ENCODE data around the gene GRM4. TPM values are rescaled to one million over a fixed set of nuclear protein-coding genes. Genes with fewer than 3 reads are reported as not detected.

GRM4 gene
- total RNA-seq, 1 experiment from 2014 or later, result 0.41 TPM

DNA sequence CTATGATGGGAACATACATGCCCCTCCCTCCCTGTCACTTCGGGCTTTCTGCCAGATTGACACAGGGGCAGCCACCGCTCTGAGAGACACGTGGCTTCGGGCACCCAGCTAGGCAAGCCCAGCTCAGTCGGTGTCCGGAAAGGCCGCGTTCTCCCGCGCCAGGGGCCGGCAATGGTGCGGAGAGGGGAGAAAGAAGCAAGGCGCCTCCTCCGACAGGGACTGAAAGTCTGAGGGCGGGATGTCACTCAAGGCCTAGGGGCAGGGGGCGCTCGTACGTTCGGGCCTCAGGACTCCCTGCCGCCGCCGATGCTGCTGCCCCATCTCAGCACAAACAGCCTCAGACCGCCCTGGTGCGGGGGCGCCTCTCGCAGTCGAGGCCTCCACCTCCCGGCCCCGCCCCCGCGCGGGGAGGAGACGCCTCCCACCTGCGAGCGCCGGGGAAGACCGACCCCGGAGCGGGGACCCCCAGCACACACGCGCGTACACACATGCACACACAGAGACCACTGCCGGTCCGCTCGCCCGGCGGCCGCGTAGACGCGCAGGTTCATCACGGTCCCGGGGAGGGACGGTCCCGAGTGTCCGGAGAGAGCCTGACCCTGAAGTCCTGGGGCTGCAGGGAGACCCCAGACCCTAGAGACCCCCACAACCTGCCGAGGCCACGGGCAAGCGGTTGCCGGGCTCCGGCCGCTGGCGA lies 1.9 kb downstream of the GRM4 start:
- H3K4me3 ChIP-seq (ENCODE audit: low read depth, low read length, poor library complexity, severe bottlenecking), result peak overlapping the region; percentile 46
- H3K27me3 ChIP-seq (replicated peaks; ENCODE audit: insufficient read depth, low read depth, low read length, poor library complexity), result peaks cover 31% of the 10 kb centered on the region
- intact Hi-C loops (cut with micrococcal nuclease; ENCODE audit: unreplicated experiment), result no loop called here
- H3K27ac ChIP-seq (ENCODE audit: low read depth, low read length, poor library complexity, severe bottlenecking), result no peak overlapping the region
- H3K36me3 ChIP-seq (ENCODE audit: insufficient read depth, low read length, poor library complexity, severe bottlenecking), result no peaks in the 10 kb centered on the region
- TF ChIP-seq, protein P1, sequence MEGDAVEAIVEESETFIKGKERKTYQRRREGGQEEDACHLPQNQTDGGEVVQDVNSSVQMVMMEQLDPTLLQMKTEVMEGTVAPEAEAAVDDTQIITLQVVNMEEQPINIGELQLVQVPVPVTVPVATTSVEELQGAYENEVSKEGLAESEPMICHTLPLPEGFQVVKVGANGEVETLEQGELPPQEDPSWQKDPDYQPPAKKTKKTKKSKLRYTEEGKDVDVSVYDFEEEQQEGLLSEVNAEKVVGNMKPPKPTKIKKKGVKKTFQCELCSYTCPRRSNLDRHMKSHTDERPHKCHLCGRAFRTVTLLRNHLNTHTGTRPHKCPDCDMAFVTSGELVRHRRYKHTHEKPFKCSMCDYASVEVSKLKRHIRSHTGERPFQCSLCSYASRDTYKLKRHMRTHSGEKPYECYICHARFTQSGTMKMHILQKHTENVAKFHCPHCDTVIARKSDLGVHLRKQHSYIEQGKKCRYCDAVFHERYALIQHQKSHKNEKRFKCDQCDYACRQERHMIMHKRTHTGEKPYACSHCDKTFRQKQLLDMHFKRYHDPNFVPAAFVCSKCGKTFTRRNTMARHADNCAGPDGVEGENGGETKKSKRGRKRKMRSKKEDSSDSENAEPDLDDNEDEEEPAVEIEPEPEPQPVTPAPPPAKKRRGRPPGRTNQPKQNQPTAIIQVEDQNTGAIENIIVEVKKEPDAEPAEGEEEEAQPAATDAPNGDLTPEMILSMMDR (conservative IDR thresholded peaks at IDR 0.05; ENCODE audit: low read depth, low read length), result peak; percentile 49; the same call in 1 of the 2 replicates
- peak; percentile 28 for TF ChIP-seq EZH2 (IDR thresholded peaks at IDR 0.05; ENCODE audit: borderline replicate concordance, low read depth, low read length, poor library complexity, severe bottlenecking)
- CTCF ChIA-PET, result no interaction called here
- H3K4me1 ChIP-seq (ENCODE audit: insufficient read depth, low read length, poor library complexity, severe bottlenecking), result peaks cover 16% of the 10 kb centered on the region
- POLR2A ChIA-PET (ENCODE audit: low non-redundant PET), result no interaction called here
- H3K9me3 ChIP-seq (ENCODE audit: low read depth, low read length, poor library complexity, severe bottlenecking), result no peaks in the 10 kb centered on the region
- DNase-seq (ENCODE audit: low spot score), result peak; percentile 63
- no TSS peak for BruUV-seq (replicated peaks)

GRCh38 chr6:34143196-34143883 lies 2.5 kb downstream of the GRM4 start:
- Histone ChIP-seq H3K4me1 (ENCODE audit: insufficient read depth, low read length, poor library complexity, severe bottlenecking) (peaks cover 16% of the 10 kb centered on the region), H3K27me3 (replicated peaks; ENCODE audit: insufficient read depth, low read depth, low read length, poor library complexity) (peaks cover 31% of the 10 kb centered on the region), H3K27ac (ENCODE audit: low read depth, low read length, poor library complexity, severe bottlenecking) (no peak overlapping the region), H3K36me3 (ENCODE audit: insufficient read depth, low read length, poor library complexity, severe bottlenecking) (no peaks in the 10 kb centered on the region), H3K9me3 (ENCODE audit: low read depth, low read length, poor library complexity, severe bottlenecking) (no peaks in the 10 kb centered on the region), H3K4me3 (ENCODE audit: low read depth, low read length, poor library complexity, severe bottlenecking) (no peak overlapping the region)
- TF ChIP-seq EZH2 (IDR thresholded peaks at IDR 0.05; ENCODE audit: borderline replicate concordance, low read depth, low read length, poor library complexity, severe bottlenecking), result no peak
- TF ChIP-seq, protein P1 (conservative IDR thresholded peaks at IDR 0.05; ENCODE audit: low read depth, low read length), result no peak
- BruUV-seq (replicated peaks), result no TSS peak
- DNase-seq (ENCODE audit: low spot score), result no peak
- CTCF ChIA-PET, result no interaction called here
- POLR2A ChIA-PET (ENCODE audit: low non-redundant PET), result no interaction called here
- intact Hi-C loops (cut with micrococcal nuclease; ENCODE audit: unreplicated experiment), result no loop called here

DNA sequence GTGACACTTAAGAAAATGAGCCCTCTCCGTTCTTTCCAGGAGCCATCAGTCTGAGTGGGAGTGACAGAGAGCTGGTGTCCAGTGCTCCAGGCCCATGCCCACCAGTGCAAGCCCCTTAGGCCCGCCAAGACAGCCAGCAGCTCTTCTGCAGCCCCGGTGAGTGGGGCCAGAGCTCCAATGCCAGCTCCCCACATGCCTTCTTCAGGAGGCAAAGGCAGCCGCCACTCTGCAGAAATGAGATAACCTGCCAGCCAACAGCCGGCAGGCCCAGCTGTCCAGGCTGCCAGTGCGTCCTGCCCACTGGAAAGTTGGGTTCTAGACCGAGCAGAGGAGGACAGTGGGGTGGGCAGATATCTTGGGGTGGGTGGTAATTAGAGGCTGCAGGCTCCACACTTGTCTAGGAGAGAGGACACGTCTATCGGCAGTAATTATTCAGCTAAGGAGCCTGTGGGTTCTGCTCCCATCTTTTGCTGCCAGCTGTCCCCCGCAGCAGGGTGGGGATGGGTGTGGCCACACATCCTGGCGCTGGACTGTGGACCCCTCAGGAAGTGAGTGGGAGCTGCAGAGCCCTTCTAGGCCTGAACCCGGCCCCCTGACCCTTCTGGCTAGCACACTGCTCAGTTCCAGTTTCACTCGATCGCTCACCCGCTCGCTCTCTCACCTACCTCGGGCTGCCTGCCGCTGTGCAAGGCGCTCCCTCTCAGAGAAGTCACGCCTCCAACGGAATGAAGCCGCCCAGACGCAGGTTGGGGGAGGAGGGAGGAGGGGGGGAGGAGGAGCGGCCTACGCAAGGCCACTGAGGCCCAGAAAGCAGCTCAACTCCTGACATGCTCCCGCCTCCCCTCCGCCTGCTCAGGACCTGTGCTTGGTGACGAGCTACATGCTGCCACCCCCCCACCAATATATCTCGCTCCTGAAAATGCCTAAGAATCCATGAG lies 3.6 kb downstream of the GRM4 start:
- ChIA-PET POLR2A (ENCODE audit: low non-redundant PET) (no interaction called here), CTCF (interaction anchor here (0.5 kb wide), 1 partner anchor 22 kb away, joined by 10 read pairs; no protein-coding TSS in a partner anchor)
- Histone ChIP-seq H3K36me3 (ENCODE audit: insufficient read depth, low read length, poor library complexity, severe bottlenecking) (no peaks in the 10 kb centered on the region), H3K4me1 (ENCODE audit: insufficient read depth, low read length, poor library complexity, severe bottlenecking) (peaks cover 16% of the 10 kb centered on the region), H3K4me3 (ENCODE audit: low read depth, low read length, poor library complexity, severe bottlenecking) (no peak overlapping the region), H3K27ac (ENCODE audit: low read depth, low read length, poor library complexity, severe bottlenecking) (no peak overlapping the region), H3K9me3 (ENCODE audit: low read depth, low read length, poor library complexity, severe bottlenecking) (no peaks in the 10 kb centered on the region), H3K27me3 (replicated peaks; ENCODE audit: insufficient read depth, low read depth, low read length, poor library complexity) (peaks cover 31% of the 10 kb centered on the region)
- DNase-seq (ENCODE audit: low spot score), result no peak
- no TSS peak for BruUV-seq (replicated peaks)
- TF ChIP-seq, protein P1 (conservative IDR thresholded peaks at IDR 0.05; ENCODE audit: low read depth, low read length), result no peak
- TF ChIP-seq EZH2 (IDR thresholded peaks at IDR 0.05; ENCODE audit: borderline replicate concordance, low read depth, low read length, poor library complexity, severe bottlenecking), result no peak
- intact Hi-C loops (cut with micrococcal nuclease; ENCODE audit: unreplicated experiment), result no loop called here
